ENCODE results near the gene FERD3L.

- TF ChIP-seq CTCF (IDR thresholded peaks at IDR 0.05): no peak
- no peak for TF ChIP-seq EP300 (IDR thresholded peaks at IDR 0.05)
- TF ChIP-seq POLR2A (IDR thresholded peaks at IDR 0.05): no peak
These were observed 33.5 kb downstream of the FERD3L start for GRCh38 chr7:19111474-19112273.

Data from ovary (tissue), 3 donors.